HT1080 (cell line): ENCODE measurements around the gene CTBP1. TPM values are rescaled to one million over a fixed set of nuclear protein-coding genes. Genes with fewer than 3 reads are reported as not detected.

Experiments used
- DNase-seq: peaks from one replicate; pipeline ENCODE4 v3.0.0-alpha.2; 2015; ENCODE audit warnings: low read depth
- total RNA-seq: library from RNA; depleted of rRNA; stranded (reverse); fragments of >200 nt; shearing (Covaris generic); gene quantifications from 2 replicates; pipeline ENCODE4 v1.2.3, GENCODE V29; 2014

CTBP1 gene
- total RNA-seq, 1 experiment from 2014 or later = 256 TPM

DNA sequence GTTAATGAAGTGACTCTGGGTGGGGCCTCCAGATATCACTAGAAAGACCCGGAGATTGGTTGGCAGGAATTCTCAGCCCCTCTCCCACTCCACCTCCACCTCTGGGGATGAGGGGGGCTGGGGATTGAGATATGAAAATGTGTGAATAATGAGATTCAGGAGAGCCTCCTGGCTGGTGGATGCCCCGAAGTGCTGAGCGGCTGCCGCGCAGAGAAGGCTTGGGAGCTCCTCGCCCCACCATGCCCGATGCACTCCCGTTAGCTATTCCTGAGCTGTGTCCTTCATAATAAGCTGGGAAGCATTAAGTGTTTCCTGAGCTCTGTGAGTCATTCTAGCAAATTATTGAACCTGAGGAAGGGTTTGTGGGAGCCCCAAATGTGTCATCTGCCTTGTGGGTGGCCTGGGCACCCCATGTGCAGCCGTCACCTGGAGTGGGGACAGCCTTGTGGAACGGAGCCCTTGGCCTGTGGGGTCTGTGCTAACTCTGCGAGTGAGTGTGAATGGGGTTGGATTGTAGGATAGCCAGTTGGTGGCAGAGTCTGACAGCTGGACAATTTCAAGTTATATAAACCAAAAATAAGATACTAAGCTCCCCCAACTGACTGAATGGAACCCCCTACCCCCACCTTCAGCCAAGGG, 36.3 kb upstream of the CTBP1 start:
- no peak for DNase-seq

DNA sequence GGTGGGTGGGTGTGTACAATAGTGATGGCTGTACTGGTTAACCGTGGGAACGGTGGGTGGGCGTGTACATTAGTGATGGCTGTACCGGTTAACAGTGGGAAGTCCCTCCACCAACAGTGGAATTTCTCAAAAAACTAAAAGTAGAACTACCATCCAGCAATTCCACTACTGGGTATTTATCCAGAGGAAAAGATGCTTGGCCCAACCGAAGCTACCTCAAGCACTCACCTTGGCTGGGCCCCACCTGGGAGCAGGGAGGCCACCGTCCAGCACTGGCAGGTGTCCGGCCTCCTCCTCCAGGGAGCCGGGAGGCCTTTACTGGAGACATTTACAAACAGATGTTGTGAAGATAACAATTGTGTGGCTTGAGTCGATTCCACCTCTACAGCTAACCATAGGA, 34.8 kb upstream of the CTBP1 start:
- no peak for DNase-seq

DNA sequence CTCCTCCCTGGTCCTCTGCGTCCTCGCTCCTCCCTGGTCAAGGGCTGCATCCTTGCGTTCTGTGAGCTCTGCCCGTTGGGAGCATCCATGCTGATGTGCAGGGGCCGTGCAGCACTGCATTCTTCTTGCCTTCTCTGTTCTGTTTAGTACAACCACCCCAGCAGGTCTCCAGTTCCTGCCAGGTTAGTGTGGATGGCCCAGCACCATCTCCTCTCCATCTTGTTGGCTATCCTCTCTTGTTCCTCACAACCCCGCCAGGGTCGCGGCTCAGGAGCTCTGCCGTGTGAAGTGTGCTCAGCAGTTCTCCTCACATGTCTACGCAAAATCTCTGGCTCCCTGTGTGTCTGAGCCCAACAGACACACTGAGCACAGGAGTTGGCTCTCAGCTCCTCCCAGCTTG, 30.3 kb upstream of the CTBP1 start:
- DNase-seq = no peak

DNA sequence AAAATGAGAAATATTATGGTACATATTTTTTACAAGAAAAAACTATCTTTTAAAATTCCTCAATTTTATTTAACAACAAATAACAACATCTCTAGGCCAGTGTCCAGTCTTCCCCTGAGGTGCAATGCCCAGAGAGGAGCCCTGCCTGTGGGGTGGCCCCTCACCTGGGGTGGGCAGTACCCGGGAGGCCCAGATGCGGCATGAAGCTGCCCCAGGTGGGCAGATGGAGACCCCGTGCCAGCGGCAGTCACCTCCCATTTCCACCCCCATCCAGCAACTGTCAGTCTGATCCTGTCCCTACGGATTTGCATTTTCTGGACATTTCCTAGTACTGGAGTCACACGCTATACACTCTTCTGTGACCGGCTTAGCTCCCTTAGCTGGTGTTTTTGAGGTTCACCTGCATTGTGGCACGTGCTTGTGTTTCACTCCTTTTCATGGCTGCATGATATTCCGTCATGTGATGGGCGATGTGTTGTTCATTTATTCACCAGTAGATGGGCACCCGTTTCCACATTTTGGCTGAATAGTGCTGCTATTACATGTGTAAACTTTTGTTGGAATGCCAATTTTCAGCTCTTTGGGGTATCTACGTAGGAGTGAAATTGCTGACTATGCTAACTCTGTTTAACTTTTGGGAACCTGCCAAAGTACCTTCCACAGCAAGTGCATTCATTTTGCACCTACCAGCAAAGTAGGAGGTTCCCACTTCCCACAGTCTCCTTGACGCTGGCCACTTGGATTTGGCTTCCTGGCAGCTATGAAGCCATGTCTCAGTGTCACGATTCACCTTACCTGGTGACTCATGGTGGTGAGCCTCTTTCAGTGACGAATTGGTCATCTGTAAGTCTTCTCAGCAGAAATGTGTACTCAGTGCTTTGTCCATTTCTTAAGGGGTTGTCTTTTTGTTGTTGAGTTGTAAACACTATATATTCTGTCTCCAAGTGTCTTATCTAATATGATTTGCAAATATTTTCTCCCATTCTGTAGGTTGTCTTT, 29.0 kb upstream of the CTBP1 start:
- peak; percentile 35 for DNase-seq

DNA sequence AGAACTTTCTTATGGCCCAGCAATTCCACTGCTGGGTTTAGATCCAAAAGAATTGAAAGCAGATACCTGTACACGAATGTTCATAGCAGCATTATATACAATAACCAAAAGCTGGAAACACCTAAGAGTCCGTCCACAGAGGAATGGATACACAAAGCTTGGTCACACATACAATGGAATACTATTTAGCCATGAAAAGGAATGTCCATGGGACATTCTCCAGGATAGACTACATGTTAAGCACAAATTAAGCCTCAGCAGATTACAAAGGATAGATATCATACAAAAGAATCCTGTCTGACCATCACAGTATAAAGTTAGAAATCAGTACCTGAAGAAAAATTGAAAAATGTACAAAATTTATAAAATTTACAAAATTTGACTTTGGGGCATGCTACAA, 28.1 kb upstream of the CTBP1 start:
- DNase-seq = no peak

DNA sequence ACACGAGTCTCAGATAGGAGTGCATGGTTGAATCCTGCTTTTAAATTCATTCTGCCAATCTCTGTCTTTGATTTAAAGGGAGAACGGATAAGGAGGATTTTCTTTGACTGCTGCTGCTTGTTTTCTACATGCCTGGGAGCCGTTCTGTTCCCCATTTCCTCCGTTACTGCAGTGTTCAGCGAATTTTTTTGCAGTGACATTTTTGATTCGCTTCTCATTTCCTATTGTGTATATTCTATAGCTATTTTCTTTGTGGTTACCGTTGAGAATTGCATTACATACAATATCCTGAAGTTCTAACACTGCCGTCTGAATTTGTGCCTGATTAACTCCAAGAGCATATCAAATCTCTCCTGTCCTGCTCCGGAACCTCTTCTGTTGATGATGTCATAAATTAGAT, 25.9 kb upstream of the CTBP1 start:
- DNase-seq = peak; percentile 26

DNA sequence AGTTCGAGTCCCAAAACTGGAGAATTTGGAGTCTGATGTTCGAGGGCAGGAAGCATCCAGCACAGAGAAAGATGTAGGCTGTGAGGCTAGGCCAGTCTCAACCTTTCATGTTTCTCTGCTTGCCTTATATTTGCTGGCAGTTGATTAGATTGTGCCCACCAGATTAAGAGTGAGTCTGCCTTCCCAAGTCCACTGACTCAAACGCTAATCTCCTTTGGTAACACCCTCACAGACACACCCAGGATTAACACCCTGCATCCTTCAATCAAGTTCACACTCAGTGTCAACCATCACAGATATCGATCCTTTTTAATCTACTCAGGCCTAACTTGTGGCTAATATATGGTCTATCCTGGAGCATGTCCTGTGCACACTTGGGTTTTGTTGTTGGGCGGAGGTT, 22.8 kb upstream of the CTBP1 start:
- no peak for DNase-seq

DNA sequence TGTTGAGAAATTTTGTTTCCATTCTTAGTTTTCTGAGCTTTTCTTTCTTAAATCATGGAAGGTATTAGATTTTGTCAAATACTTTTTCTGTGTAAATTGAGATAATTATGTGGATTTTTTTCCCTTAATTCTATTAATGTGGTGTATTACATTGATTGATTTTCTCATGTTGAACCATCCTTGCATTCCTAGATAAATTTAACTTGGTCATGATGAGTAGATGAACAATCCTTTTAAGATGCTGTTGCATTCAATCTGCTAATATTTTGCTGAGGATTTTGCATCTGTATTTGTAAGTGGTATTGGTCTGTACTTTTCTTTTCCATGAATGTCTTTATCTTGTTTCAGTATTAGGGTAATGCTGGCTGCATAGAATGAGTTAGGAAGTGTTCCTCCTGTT, 20.3 kb upstream of the CTBP1 start:
- no peak for DNase-seq

DNA sequence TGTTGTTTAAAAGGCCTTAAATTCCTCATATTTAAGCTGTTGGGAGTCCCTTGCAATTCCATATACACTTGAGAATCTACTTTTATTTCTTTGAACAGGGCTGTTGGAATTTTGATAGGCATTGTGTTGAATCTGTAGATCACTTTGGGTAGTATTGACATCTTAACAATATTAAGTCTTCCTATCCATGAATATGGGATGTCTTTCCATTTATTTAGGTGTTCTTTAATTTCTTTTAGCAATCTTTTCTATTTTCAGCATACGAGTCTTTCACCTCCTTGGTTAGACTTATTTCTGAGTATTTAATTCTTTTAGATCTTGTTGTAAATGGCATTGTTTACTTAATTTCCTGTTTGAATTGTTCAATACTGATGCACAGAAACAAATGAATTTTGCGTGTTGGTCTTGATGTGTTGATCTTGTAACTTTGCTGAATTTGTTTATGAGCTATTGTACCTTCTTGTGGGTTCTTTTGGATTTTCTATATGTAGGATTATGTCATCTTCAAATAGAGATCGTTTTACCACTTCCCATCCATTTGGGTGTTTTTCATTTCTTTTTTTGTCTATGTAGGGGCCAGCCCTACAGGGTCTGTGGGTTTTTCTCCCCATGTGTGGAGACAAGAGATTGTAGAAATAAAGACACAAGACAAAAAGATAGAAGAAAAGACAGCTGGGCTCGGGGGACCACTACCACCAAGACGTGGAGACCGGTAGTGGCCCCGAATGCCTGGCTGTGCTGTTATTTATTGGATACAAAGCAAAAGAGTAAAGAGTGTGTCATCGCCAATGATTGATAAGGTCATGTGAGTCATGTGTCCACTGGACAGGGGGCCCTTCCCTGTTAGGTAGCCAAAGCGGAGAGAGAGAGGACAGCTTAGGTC, 18.2 kb upstream of the CTBP1 start:
- no peak for DNase-seq

DNA sequence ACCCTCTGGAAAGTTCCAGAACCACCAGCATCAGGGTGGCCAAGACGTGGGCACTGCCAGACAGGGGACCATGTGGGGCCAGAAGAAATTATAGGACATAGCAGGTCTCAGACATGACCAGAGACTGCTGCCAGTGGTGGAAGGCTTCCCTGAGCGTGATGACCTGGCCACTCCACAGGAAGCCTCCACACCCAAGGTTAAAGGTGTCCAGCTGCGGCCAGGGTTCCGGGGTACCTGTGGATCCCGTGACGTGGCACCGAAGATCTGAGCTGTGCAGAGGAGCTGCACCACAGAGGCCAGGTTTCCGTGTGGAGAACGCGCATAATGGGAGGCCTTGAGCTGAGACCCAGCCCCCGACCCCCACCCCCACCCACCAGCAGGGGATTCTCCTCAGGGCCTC, 16.4 kb upstream of the CTBP1 start:
- no peak for DNase-seq

DNA sequence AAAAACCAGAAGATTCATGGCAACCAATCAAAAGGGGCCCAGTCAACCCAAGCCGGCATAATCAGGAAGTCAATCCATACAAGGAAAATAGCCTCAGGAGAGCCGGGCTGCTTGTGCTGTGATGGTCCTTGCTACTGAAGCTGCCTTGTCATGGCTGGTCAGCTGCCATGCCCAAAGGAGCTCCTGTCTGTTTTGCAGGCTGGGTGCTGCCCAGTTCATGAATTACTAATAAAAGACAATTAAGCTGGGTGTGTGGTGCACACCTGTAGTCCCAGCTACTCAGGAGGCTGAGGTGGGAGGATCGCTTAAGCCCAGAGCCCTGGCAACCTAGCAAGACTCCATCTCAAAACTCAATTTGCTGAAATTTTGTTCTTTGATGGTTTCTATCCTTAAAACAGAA, 16.0 kb upstream of the CTBP1 start:
- no peak for DNase-seq

DNA sequence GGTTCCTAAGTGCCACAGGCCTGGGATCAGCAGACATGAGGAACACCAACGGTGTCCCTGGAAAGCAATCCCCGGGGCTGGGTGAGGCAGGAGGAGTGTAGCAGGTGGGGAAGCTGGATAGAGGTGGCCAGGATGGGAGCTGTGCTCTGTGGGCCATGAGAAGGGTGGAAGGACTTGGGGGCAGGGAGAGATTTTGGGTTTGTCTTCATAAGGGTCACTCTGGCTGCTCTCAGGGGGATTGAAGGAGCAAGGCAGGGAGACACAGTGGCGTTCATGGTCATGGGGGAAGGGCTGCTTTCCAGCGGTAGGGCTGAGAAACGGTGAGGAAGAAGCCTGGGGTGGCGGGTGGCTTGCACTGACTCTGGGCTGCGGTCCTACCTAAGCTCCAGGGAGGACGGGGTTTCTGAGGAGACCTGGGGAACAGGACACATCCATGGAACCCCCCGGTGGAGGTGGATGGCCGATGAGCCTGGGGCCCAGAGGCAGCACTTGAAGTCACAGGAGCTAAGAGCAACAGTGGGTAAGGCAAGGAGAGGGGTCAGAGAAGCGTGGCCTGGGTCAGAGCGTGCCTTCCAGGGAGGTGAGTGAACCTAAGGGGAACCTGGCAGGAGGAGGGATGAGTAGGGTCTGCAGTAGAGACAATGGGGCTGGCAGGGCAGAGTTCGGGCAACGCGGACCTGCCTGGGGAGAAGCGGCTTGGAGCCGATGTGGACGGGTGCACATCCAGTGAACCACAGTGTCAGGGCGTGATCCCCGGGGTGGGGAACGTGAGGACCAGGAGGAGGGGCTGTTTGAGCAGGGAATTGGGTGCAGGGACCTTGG, 12.4 kb upstream of the CTBP1 start:
- DNase-seq = no peak

DNA sequence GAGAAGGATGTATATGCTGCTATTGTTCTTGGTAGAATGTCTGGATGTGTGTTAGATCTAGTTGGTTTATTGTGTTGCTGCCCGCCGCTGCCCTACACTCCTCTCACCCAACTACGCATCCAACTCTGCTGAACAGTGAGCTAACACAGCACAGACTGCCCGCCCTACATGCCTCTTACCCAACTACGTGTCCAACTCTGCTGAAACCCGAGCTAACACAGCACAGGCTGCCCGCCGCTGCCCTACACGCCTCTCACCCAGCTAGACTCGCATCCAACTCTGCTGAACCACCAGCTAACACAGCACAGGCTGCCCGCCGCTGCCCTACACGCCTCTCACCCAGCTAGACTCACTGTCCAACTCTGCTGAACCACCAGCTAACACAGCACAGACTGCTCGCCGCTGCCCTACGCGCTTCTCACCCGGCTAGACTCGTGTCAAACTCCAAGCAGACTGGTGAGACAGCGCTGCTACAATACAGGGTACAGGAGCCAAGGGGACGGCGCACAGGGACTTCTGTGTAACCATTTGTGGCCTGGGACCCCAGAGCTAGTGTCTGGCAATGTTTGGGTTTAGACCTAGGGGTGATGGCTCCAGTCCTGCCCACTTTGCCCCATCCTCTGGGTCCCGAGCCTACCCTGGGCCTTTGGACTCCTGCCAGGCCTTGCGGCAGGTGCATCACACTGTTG, 11.6 kb upstream of the CTBP1 start:
- DNase-seq = no peak

DNA sequence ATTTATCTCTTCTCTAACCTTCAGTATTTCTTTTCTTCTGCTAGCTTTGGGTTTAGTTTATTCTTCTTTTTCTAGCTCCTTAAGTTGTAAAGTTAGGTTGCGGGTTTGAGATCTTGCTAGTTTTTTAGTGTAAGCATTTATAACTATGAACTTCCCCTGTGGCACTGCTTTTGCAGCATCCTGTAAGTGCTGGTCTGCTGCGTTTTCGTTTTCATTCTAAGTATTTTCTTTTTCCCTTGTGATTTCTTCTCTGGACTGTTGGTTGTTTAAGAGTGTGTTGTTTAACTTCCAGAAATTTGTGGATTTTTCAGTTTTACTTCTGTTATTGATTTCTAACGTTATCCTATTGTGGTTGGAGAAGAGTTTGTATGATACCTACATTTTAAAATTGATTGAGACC, 11.0 kb upstream of the CTBP1 start:
- DNase-seq = no peak

DNA sequence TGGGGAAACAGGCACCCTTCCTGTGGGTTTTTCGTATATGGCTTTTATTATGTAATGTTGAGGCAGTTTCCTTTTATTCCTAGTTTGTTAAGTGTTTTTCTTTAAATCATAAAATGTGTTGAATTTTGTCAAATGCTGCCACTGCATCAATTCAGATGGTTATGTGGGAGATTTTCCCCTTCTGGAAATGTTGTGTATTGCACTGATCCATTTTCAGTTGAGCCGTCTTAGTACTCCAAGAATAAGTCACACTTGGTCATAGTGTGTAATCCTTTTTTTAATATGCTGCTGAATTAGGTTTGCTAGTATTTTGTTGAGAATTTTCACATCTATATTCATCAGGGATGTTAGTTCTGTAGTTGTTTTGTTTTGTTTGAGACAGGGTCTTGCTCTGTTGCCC, 9.5 kb upstream of the CTBP1 start:
- DNase-seq = no peak

DNA sequence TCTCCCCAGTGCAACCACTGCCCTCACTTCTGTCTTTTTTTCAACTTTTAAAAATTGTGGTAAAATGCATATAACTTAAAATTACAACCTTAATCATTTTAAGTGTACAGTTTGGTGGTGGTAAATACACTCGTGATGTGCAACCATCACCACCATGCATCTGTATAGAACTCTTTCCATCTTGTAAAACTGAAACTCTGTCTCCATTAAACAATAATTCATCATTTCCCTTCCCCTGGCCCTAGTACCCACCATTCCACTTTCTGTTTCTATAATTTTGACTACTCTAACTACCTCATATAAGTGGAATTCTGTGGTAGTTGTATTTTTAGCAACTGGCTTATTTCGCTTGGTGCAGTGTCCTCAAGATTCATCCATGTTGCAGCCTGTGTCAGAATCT, 6.8 kb upstream of the CTBP1 start:
- DNase-seq = no peak

DNA sequence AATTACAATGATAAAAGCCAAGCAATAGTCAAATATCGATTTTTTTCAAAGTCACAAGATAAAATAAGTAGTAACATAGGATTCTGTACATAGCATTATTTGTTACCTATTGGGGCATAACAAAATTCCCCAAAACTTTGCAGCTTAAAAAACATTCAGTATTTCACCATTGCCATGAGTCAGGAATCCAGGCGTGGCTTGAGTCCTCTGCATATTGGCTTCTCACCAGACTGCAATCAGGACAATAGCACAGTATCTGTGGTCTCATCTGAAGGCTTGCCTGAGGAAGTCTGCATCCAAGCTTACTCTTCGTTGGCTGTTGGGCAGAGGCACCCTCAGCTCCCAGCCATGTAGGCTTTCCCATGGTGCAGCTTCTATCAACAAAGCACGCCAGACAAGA, 6.2 kb upstream of the CTBP1 start:
- no peak for DNase-seq

DNA sequence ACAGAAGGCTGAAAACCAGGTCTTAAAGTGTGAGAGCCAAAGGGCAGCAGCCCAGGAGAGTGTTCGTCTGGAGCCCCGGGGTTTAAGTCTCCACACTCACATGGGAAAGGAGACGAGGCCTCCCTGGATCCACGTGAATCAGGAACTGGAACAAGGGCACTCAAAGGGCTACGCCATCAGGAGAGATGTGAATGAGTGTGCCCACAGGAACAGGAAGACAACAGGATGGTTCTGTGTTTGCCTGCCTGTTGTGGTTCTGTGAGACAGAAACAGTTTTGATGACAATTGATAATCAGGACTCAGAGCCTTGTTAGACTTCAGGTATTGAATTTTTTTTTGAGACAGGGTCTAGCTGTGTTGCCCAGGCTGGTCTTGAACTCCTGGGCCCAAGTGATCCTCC, 4.9 kb upstream of the CTBP1 start:
- DNase-seq = no peak

DNA sequence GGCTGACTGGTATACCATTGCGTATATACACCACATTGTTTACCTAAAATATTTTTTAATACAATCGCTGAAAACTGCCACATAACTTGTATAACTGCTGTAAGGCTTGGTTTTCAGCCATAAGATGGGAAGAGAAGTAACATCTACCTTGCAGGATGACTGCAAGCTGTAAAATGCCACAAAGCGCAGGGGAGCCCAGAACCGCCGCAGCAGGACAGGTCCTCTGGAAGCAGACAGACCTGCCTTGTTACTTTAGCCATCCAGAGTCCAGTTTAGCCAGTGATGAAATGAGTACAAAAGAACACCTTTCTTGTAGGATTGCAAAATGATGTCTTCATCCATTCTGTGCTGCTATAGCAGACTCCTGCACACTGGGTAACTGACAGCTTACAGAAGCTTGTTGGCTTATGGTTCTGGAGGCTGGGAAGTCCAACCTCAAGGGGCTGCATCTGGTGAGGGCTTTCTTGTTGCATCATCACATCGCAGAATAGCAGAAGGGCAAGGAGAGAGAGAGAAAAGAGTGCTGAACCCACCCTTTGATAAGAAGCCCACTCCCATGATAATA, 4.1 kb upstream of the CTBP1 start:
- no peak for DNase-seq

DNA sequence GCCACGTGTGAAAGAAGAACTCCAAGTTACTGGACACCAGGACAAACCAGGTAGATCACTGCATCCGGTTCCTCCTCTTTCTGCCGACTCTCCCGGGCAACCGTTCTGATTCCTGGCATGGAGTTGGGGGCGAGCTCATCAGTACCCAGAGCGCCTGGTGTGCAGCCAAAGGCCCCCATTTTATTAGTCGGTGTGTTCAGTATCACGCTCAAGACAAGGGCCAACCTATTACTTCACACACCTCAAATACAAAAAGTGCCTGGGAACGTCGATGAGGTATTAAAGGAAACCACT, 2.8 kb upstream of the CTBP1 start:
- no peak for DNase-seq
